ENCODE measurements around the gene SIRT6.
"Not testable (repeated sequence)": the region's sequence is repeated elsewhere in the genome, so short reads cannot be mapped to it uniquely, and the experiment has no call there.

Gene SIRT6

DNA sequence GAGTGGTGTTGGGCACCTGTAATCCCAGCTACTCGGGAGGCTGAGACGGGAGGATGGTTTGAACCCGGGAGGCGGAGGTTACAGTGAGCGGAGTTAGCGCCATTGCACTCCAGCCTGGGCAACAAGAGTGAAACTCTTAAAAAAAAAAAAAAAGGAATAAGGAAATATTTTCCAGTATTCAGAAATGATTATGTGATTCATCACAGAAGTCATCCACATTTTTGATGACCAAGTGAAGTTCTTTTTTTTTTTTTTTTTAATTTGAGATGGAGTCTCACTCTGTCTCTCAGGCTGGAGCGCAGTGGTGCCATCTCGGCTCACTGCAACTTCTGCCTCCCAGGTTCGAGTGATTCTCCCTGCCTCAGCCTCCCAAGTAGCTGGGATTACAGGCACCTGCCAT lies 47.0 kb downstream of the SIRT6 start:
- DNase-seq (ENCODE audit: low spot score), result not testable (repeated sequence)

DNA sequence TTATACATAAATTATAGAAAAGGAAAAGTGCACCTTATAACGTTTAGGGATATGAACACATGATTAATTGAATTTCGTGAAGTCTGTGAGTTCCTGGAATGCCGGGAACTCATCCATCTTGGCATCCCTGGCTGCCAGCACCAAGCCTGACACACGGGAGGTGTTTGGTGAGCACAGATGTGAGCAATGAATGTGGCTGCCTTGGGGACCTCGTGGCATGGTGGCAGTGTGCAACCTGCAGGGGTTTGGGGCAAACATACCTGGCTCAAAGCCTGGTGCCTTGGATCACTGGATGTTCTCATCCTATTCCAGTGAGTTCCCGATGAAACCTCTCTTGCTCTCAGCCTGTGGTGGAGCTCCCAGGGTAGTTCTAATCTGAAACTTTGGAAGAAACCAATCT lies 48.0 kb downstream of the SIRT6 start:
- DNase-seq (ENCODE audit: low spot score), result no peak

DNA sequence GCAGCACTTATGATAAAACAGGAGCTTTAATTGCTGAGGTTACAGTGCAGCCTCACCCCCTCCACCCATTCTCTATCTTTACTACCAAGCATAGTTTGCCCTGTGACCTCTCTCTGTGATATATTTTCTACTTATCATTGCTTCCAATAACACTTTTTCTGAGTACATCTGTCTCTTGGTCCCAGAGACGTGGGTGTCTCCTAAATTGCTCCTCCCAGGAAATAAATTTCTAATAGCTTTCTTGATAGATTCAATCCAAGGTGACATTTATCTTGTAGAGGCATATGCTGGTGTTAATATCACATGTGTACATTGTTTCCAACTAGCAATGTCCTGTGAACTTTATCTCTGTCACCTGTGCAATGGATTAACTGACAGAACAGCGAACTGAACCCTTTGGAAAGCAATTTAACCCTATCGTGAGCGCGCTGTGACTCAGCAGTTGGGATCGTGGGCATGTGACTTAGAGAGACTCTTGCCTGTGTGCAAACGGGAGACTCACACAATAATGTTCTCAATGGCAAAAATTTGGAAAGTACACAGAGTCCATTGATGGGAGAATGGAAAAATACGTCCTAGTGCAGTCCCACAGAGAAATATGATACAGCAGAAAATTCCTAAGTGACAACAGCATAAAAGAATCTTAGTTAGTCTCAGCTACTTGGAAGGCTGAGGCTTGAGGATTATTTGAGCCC lies 51.5 kb downstream of the SIRT6 start:
- DNase-seq (ENCODE audit: low spot score), result no peak

DNA sequence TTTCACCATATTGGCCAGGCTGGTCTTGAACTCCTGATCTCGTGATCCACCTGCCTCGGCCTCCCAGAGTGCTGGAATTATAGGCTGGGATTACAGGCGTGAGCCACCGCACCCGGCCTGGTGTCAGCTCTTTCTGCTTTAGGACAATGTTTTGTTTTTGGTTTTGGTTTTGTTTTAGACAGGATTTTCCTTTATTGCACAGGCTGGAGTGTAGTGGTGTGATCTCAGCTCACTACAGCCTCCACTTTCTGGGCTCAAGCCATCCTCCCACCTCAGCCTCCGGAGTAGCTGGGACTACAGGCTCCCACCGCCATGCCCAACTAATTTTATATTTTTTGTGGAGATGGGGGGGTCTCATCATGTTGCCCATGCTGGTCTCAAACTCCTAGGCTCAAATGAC lies 53.3 kb downstream of the SIRT6 start:
- not testable (repeated sequence) for DNase-seq (ENCODE audit: low spot score)

DNA sequence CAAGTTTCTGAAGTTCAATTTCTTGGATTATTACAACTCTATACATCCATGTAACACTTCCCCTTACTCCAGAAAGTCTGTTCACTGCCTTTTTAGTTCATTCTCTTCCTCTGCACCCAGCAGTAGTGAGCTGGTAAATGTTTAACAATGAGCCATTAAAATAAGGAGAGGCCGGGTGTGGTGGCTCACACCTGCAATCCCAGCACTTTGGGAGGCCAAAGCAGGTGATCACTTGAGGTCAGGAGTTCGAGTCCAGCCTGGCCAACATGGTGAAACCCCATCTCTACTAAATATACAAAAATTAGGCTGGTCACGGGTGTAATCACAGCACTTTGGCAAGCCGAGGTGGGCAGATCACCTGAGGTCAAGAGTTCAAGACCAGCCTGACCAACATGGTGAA lies 55.0 kb downstream of the SIRT6 start:
- not testable (repeated sequence) for DNase-seq (ENCODE audit: low spot score)

DNA sequence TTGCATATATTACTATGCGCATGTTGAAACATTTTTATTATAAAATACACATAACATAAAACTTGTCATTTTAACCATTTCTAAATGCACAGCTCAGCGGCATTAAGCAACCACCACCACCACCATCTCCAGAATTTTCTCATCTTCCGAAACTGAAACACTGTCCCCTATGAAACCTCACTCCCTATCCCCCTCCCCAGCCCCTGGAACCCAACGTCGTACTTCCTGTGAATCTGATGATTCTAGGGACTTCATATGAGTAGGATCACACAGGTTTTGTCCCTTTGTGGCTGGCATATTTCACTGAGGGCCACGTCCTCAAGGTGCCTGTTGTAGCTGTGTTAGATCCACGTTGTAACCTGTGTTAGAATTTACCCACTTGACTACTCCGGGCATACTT lies 57.7 kb downstream of the SIRT6 start:
- DNase-seq (ENCODE audit: low spot score), result no peak
